ENCODE results near the gene SHROOM1.

- no peak for TF ChIP-seq CTCF (IDR thresholded peaks at IDR 0.05)
- TF ChIP-seq POLR2A (IDR thresholded peaks at IDR 0.05) = no peak
These were observed 3.9 kb downstream of the SHROOM1 start for GRCh38 chr5:132826424-132827082.

All from esophagus squamous epithelium (tissue), 4 donors.